Measurements from ENCODE around the gene CFAP410.
"Not testable (repeated sequence)": the region's sequence is repeated elsewhere in the genome, so short reads cannot be mapped to it uniquely, and the experiment has no call there.

The CFAP410 gene

DNA sequence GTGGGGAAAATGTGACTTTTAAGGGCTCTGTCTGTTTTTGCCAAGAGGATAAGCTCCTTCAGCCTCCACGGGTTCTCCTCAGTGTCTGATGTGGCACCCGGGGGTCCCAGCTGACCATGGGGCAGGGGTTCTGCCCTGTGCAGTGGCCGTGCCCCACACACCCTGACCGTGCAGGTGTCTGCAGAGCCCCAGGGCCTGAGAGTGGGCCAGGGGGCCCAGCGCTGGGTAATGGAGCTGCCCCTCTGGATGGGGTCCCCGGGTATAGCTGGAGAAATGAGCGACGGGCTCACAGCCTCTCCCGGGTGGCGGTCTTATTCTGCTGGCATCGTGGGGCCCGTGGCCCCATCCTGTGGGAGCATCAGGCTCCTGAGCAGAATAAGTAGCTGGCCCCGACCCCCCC lies 42.3 kb downstream of the CFAP410 start:
- DNase-seq, result no peak

GRCh38 chr21:44296103-44296519 lies 43.1 kb downstream of the CFAP410 start:
- no peak for DNase-seq

DNA sequence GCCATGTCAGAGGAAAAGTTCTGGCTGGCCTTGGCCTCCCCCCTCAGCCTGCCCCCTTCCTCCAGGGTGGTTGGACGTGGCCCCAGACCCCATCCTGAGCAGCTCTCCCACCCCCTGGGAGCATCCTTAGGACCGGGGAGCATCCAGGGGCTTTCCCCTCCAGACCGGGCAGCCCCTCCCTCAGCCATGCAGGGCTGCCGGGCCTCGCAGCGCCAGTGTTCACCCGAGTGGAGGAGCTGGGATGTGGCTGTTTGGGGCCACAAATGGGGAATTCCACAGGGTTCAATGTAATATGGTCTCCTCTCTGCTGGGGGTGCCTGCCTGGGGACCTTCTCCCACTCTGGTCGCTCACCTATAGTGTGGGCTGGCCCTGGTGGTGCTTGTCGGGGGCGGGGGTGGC lies 43.5 kb downstream of the CFAP410 start:
- no peak for DNase-seq

DNA sequence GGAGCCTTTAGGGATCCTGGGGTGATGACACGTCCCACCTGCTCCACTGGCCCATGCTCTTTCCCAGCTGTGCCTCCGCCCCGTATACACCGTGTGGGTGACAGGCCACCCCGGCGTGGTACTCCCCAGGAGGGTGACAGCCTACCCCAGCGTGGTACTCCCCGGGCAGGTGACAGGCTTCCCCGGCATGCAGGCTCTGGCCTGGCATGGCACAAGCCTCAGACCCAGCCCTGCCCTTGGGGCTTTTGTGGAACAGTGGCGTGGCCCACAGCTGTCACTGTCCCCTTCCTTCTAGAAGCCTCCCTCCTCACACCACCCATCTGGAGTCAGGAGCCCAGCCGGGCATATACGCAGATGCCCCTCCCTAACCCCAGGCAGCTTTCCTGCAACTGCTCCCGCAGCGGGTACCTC lies 44.0 kb downstream of the CFAP410 start:
- no peak for DNase-seq

DNA sequence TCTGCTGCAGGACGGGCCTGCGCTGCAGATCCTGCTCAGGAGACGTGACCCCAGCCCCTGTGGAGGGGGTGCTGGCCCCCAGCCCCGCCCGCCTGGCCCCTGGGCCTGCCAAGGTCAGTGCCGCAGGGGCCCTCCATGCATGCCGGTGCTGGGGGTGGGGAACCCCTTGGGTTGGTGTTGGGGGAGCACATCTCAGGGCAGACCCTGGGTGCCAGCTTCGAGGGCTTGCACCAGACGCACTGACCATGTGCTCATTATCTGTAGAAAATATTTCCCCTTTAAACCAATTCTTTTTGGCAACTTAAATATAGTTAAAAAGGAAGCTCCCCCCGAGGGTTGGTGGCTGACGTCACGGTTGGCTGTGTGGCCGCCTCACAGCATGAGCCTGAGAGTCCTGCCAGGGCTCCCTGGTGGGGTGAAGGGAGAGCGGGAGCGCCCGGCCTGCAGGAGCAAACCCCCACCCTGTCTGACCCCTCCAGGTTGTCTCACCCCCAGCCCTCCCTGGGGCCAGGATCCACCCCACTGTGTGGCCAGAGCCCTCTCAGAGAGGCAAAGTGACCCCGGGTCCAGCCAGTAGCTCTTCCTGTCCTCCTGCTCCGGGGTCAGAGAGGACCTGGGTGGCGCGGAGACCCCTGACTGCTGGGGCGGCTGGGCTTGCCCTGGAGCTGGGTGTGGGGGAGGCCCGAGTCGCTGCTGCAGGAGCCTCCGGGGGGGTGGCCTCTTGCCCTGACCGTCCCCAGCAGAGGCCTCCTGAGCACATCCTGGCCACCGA lies 44.6 kb downstream of the CFAP410 start:
- no peak for DNase-seq

GRCh38 chr21:44293551-44294231 lies 45.5 kb downstream of the CFAP410 start:
- no peak for DNase-seq

DNA sequence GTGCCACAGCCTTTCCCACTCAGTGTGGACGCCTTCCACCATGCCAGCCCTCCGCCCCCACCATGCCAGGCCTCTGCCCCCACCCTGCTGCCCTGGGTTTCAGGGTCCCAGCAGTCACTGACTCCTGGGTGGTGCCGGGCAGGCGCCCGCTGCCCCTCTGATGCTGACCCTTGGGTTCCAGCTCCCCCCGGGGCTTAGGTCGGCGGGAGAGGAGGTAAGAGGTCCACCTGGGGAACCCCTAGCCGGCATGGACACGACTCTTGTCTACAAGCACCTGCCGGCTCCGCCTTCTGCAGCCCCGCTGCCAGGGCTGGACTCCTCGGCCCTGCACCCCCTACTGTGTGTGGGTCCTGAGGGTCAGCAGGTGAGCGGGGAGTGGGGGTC lies 46.4 kb downstream of the CFAP410 start:
- no peak for DNase-seq

GRCh38 chr21:44291936-44292811 lies 47.0 kb downstream of the CFAP410 start:
- no peak for DNase-seq

GRCh38 chr21:44291078-44291935 lies 47.9 kb downstream of the CFAP410 start:
- DNase-seq, result no peak

GRCh38 chr21:44290327-44291077 lies 48.7 kb downstream of the CFAP410 start:
- DNase-seq, result no peak

GRCh38 chr21:44289381-44290010 lies 49.7 kb downstream of the CFAP410 start:
- DNase-seq, result no peak

GRCh38 chr21:44288251-44289110 lies 50.7 kb downstream of the CFAP410 start:
- no peak for DNase-seq

- no peak for DNase-seq
These were observed 52.2 kb downstream of the CFAP410 start for GRCh38 chr21:44286716-44287632.

DNA sequence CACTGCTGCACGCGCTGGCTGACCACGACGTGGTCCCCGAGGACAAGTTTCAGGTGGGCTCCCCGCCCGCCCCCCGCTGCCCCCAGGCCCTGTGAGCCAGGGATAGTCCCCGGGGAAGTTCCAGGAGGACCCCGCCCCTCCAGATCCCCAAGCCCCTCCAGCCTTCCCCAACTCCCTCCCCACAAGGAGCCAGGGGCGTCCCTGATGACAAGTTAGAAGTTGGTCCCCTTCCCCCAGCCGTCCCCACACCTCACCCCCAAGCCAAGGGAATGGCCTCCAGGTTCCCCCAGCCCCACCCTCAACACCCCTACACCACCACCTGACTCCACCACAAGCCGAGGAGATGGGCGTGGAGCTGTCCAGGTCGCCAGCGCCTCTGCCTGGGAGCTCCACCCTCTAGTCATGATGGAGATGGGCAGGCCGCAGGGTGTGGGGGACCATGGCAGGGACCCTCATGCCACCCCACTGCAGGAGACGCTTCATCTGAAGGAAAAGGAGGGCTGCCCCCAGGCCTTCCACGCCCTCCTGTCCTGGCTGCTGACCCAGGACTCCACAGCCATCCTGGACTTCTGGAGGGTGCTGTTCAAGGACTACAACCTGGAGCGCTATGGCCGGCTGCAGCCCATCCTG lies 53.0 kb downstream of the CFAP410 start:
- no peak for DNase-seq

- no peak for DNase-seq
These were observed 53.8 kb downstream of the CFAP410 start, which contains the start of gene AIRE for GRCh38 chr21:44285138-44285992. Gene AIRE (plus strand): TSS chr21:44285876. CDS start chr21:44286007, 131 bp downstream.

DNA sequence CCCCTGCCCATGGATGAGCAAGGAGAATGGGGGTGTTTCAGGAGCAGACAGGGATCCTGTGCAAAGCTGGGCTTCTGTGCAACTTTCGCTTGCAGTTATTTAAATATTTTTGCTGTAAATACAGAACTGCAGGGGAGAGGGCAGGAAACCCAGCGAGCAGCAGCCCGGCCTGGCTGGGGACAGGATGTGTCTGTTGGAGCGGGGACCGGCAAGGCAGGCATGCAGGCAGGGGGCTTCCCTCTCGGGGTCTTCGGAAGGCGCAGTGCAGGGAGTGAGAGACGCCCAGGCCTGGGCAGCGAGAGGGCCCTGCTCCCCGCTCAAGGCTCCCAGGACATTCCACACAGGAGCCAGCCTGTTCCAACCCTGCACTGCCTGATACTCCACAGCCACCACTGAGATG lies 55.2 kb downstream of the CFAP410 start:
- DNase-seq, result no peak

DNA sequence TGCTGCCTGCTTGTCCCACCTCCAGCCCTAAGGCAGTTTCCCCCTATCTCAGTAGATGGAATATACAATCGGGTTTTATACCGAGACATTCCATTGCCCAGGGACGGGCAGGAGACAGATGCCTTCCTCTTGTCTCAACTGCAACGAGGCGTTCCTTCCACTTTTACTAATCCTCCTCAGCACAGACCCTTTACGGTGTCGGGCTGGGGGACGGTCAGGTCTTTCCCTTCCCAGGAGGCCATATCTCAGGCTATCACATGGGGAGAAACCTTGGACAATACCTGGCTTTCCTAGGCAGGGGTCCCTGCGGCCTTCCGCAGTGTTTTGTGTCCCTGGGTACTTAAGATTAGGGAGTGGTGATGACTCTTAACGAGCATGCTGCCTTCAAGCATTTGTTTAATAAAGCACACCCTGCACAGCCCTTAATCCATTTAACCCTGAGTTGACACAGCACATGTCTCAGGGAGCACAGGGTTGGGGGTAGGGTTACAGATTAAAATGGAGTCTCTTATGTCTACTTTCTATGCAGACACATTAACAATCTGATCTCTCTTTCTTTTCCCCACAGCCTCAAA lies 55.9 kb downstream of the CFAP410 start:
- DNase-seq, result not testable (repeated sequence)
